Fibroblast of mammary gland (primary cell): ENCODE data around the gene FBLN7.

Experiments
- DNase-seq: peaks from one replicate; pipeline ENCODE4 v3.0.0-alpha.2; 2010; ENCODE audit warnings: low read depth
- H3K4me3 ChIP-seq: 2 replicates; pipeline ENCODE4 v1.5.1; 2011; ENCODE audit warnings: low read depth, mild to moderate bottlenecking, low read length, moderate library complexity; ENCODE audit not compliant: control insufficient read depth
- CTCF ChIP-seq: conservative IDR thresholded peaks from 2 replicates; pipeline ENCODE4 v1.5.1; 2011; ENCODE audit warnings: low read depth, low read length, inconsistent platforms; ENCODE audit not compliant: control insufficient read depth, insufficient read depth

Gene FBLN7

GRCh38 chr2:112162956-112163355 lies 24.8 kb downstream of the FBLN7 start:
- no peak for TF ChIP-seq CTCF
- no peak for DNase-seq
- no peak overlapping the region for H3K4me3 ChIP-seq

GRCh38 chr2:112163541-112163981 lies 25.4 kb downstream of the FBLN7 start:
- DNase-seq = no peak
- no peak overlapping the region for H3K4me3 ChIP-seq
- no peak for TF ChIP-seq CTCF

- no peak for TF ChIP-seq CTCF
- no peak overlapping the region for H3K4me3 ChIP-seq
- no peak for DNase-seq
Observed at GRCh38 chr2:112164876-112165275, 26.7 kb downstream of the FBLN7 start.

GRCh38 chr2:112165296-112165695 lies 27.1 kb downstream of the FBLN7 start:
- TF ChIP-seq CTCF = no peak
- no peak overlapping the region for H3K4me3 ChIP-seq
- no peak for DNase-seq

GRCh38 chr2:112166806-112167499 lies 28.8 kb downstream of the FBLN7 start:
- no peak for DNase-seq
- no peak overlapping the region for H3K4me3 ChIP-seq
- no peak for TF ChIP-seq CTCF

GRCh38 chr2:112168422-112169124 lies 30.4 kb downstream of the FBLN7 start:
- DNase-seq = peak; percentile 52
- no peak overlapping the region for H3K4me3 ChIP-seq
- no peak for TF ChIP-seq CTCF

GRCh38 chr2:112170495-112170894 lies 32.3 kb downstream of the FBLN7 start:
- TF ChIP-seq CTCF = no peak
- no peak overlapping the region for H3K4me3 ChIP-seq
- no peak for DNase-seq
